Left lung (tissue), 10 donors: ENCODE measurements around the gene HOXC4. TPM values are rescaled to one million over a fixed set of nuclear protein-coding genes. Genes with fewer than 3 reads are reported as not detected.

Experiments
- ATAC-seq: fragments of 200-7000 bp; cut with Tn5 transposase; one replicate; pipeline ENCODE4 v1.9.1; 2020; ENCODE audit warnings: moderate library complexity
- DNase-seq, 4 donors: peaks; one replicate each; pipeline ENCODE4 v3.0.0-alpha.2; 2013 to 2020
- H3K27ac ChIP-seq, 2 donors: fragments of 200-600 bp; sonication (generic) in 1 of 2; one replicate each; pipeline versions ENCODE4 v1.5.0 to v1.8.0; 2020 to 2021
- H3K27me3 ChIP-seq, 2 donors: fragments of 200-600 bp; sonication (generic) in 1 of 2; one replicate each; pipeline versions ENCODE4 v1.5.0 to v1.8.0; 2020 to 2021
- H3K36me3 ChIP-seq, 2 donors: fragments of 200-600 bp; sonication (generic) in 1 of 2; one replicate each; pipeline versions ENCODE4 v1.5.0 to v1.8.0; 2020 to 2021
- H3K4me1 ChIP-seq, 2 donors: fragments of 200-600 bp; one replicate each; pipeline ENCODE4 v1.8.0; 2021
- H3K4me3 ChIP-seq, 2 donors: fragments of 200-600 bp; sonication (generic) in 1 of 2; one replicate each; pipeline versions ENCODE4 v1.5.0 to v1.8.0; 2020 to 2021; ENCODE audit warnings: mild to moderate bottlenecking in 1 of 2
- H3K9me3 ChIP-seq, 2 donors: fragments of 200-600 bp; sonication (generic) in 1 of 2; one replicate each; pipeline versions ENCODE4 v1.5.0 to v1.8.0; 2020 to 2021
- intact Hi-C, 2 donors: fragments of 100-400 bp; cut with DNase I; formaldehyde crosslinking; loops; one replicate each; pipeline versions ENCODE4 v1.11.2 to v1.14.2; 2022
- polyA plus RNA-seq, 6 donors: library from polyadenylated mRNA; unstranded; fragments of 120-200 nt; gene quantifications; one replicate each; pipeline ENCODE4 v1.2.1, GENCODE V29; 2013; ENCODE audit not compliant: insufficient read length in 6 of 6
- total RNA-seq, 2 donors: library from RNA; stranded (reverse); fragmentation: NEBNext Ultra II Directional; extraction: Animal tissue kit (Norgen Biotek cat#: 25700); gene quantifications; one replicate each; pipeline ENCODE4 v1.2.1, GENCODE V29; 2021
- TF ChIP-seq, protein P1 (sequence below), 2 donors: fragments of 200-600 bp; sonication (generic) in 1 of 2; IDR thresholded peaks; one replicate each; pipeline versions ENCODE4 v1.5.0 to v1.8.0; 2021; ENCODE audit warnings: antibody characterized with exemption in 2 of 2
- donor health status: DM: no; HTN: yes; CAD: no.
- donor health status: DM: no; HTN: no; CAD: no.

HOXC4 gene
- total and polyA plus RNA-seq, 8 donors: 0.68 to 5.2 (median 4.2) TPM

DNA sequence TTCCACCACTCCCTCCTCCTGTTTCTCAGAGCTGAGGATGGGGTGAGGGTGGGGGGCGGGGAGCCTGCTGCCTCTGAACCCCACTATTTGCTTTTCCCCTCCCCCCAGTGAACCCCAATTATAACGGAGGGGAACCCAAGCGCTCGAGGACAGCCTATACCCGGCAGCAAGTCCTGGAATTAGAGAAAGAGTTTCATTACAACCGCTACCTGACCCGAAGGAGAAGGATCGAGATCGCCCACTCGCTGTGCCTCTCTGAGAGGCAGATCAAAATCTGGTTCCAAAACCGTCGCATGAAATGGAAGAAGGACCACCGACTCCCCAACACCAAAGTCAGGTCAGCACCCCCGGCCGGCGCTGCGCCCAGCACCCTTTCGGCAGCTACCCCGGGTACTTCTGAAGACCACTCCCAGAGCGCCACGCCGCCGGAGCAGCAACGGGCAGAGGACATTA is 1.1 kb downstream of the HOXC4 start:
- TF ChIP-seq, protein P1, sequence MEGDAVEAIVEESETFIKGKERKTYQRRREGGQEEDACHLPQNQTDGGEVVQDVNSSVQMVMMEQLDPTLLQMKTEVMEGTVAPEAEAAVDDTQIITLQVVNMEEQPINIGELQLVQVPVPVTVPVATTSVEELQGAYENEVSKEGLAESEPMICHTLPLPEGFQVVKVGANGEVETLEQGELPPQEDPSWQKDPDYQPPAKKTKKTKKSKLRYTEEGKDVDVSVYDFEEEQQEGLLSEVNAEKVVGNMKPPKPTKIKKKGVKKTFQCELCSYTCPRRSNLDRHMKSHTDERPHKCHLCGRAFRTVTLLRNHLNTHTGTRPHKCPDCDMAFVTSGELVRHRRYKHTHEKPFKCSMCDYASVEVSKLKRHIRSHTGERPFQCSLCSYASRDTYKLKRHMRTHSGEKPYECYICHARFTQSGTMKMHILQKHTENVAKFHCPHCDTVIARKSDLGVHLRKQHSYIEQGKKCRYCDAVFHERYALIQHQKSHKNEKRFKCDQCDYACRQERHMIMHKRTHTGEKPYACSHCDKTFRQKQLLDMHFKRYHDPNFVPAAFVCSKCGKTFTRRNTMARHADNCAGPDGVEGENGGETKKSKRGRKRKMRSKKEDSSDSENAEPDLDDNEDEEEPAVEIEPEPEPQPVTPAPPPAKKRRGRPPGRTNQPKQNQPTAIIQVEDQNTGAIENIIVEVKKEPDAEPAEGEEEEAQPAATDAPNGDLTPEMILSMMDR (IDR thresholded peaks at IDR 0.05): no peak
- DNase-seq (peak in 1 of 4 donors; percentile 83), ATAC-seq (no peak)
- intact Hi-C loops: no loop called here
- Histone ChIP-seq H3K4me3 (peak overlapping the region; percentile 32 to 36), H3K4me1 (peaks cover 0 to 6% of the 10 kb centered on the region in 2 donors), H3K27ac (no peak overlapping the region), H3K9me3 (no peaks in the 10 kb centered on the region), H3K36me3 (no peaks in the 10 kb centered on the region), H3K27me3 (peaks cover 54 to 99% of the 10 kb centered on the region in 2 donors)

DNA sequence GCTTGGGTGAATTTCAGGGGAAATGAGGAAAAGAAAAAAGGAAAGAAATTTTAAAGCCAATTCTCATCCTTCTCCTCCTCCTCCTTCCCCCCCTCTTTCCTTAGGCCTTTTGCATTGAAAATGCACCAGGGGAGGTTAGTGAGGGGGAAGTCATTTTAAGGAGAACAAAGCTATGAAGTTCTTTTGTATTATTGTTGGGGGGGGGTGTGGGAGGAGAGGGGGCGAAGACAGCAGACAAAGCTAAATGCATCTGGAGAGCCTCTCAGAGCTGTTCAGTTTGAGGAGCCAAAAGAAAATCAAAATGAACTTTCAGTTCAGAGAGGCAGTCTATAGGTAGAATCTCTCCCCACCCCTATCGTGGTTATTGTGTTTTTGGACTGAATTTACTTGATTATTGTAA is 1.9 kb downstream of the HOXC4 start:
- Histone ChIP-seq H3K27me3 (peaks cover 52 to 99% of the 10 kb centered on the region in 2 donors), H3K36me3 (no peaks in the 10 kb centered on the region), H3K4me3 (no peak overlapping the region), H3K27ac (no peak overlapping the region), H3K4me1 (peaks cover 0 to 6% of the 10 kb centered on the region in 2 donors), H3K9me3 (no peaks in the 10 kb centered on the region)
- DNase-seq (no peak), ATAC-seq (no peak)
- TF ChIP-seq, protein P1 (IDR thresholded peaks at IDR 0.05): no peak
- intact Hi-C loops: no loop called here

DNA sequence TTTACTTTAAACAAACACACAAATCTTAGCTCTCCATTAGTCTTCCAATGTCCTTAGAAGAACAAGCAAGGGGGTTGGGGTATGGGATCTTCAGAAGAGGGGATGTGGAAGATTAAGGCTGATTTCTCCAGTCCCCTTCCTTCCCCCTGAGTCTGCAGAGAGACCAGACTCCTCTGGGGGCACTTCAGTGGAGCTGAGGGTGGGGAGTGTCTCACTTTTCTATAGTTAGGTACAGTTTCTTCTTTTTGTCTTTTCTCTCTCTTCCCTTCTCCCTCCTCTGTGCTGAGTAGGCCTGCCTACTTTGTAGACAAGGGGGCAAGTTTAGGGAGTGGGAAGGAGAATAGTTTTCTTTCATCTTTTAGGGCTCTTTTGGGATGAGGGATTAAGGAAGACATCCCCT is 2.5 kb downstream of the HOXC4 start:
- peaks cover 57 to 99% of the 10 kb centered on the region in 2 donors for H3K27me3 ChIP-seq
- intact Hi-C loops: no loop called here
- H3K4me3 ChIP-seq: no peak overlapping the region
- TF ChIP-seq, protein P1 (IDR thresholded peaks at IDR 0.05): no peak
- DNase-seq (no peak), ATAC-seq (no peak)
- H3K4me1 ChIP-seq: peaks cover 0 to 6% of the 10 kb centered on the region in 2 donors
- no peaks in the 10 kb centered on the region for H3K36me3 ChIP-seq
- H3K27ac ChIP-seq: no peak overlapping the region
- no peaks in the 10 kb centered on the region for H3K9me3 ChIP-seq

DNA sequence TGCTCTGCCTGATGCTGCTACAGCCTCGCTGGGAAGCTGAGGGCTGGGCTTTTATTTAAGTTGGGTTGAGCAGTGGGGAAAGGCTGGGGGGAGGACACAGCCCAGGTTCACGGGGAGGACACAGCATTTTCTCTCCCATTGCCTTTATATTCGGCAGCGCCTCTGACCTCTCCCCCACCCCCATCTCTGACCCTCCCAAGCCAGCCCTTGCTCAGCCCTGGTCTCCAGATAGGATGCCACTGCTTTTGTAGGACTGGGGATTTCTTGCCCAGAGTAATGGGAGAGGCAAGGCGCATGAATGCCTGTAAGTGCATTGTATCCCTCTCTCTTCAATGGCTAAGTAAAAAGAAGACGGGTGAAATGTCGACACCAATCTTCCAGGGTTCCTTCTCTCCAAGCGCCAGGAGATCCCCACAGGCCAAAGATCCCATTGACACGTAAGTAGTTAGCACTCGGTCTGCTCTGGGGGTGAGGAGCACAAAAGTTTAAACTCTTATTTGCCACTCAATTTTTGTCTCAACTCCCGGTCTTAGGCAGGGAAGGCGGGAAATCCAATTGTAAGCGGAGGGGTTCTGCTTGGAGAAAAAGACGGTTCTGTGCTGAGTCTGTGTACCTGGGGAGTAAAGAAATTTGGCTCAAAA is 4.6 kb downstream of the HOXC4 start:
- Histone ChIP-seq H3K4me1 (peaks cover 0 to 2% of the 10 kb centered on the region in 2 donors), H3K27ac (no peak overlapping the region), H3K36me3 (no peaks in the 10 kb centered on the region), H3K9me3 (no peaks in the 10 kb centered on the region), H3K27me3 (peaks cover 39 to 95% of the 10 kb centered on the region in 2 donors), H3K4me3 (no peak overlapping the region)
- no peak for DNase-seq
- ATAC-seq: no peak
- intact Hi-C loops: no loop called here
- TF ChIP-seq, protein P1 (IDR thresholded peaks at IDR 0.05): no peak

DNA sequence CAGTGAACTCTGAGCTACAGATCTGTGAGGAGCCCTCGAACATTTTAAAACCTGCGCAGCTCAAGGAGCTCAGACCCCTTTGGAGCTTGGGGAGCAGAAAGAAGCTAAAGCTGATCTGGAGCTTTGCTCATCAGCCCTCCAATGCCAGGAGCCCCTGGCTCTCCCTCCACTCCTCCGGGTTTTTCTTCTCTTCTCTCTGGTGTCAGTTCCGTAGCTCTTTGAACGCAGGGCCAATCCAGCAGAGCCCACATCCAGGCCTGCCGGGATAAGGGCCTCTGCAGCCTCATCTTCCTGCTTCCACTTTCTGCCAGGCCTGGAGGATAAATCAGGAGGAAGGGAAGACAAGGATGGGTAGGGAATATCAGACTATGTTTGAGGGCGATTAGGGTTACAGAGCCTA is 6.0 kb downstream of the HOXC4 start:
- Histone ChIP-seq H3K36me3 (no peaks in the 10 kb centered on the region), H3K9me3 (no peaks in the 10 kb centered on the region), H3K4me3 (no peak overlapping the region), H3K27ac (no peak overlapping the region), H3K27me3 (peaks cover 34 to 93% of the 10 kb centered on the region in 2 donors), H3K4me1 (no peaks in the 10 kb centered on the region)
- TF ChIP-seq, protein P1 (IDR thresholded peaks at IDR 0.05): no peak
- intact Hi-C loops: no loop called here
- ATAC-seq (no peak), DNase-seq (no peak)
